Stimulated activated CD4-positive, alpha-beta T cell treated with anti-CD3 and anti-CD28 coated beads, Interleukin-1b, Interleukin-23, amount 100 ng/mL, for 1 hour (primary cell): Measurements from ENCODE around the gene AQP6.
"Not testable (repeated sequence)": the region's sequence is repeated elsewhere in the genome, so short reads cannot be mapped to it uniquely, and the experiment has no call there.

ENCODE experiments used
- DNase-seq, 2 donors: peaks; one replicate each; pipeline ENCODE4 v3.0.0-alpha.2; 2020; ENCODE audit warnings: low read depth in 2 of 2

Gene AQP6

GRCh38 chr12:49969651-49970429, 2.9 kb upstream of the AQP6 start:
- DNase-seq: no peak

GRCh38 chr12:49970658-49971057, 2.1 kb upstream of the AQP6 start:
- DNase-seq: no peak

- DNase-seq: no peak
These were observed 1.6 kb upstream of the AQP6 start for GRCh38 chr12:49971141-49971540.

DNA sequence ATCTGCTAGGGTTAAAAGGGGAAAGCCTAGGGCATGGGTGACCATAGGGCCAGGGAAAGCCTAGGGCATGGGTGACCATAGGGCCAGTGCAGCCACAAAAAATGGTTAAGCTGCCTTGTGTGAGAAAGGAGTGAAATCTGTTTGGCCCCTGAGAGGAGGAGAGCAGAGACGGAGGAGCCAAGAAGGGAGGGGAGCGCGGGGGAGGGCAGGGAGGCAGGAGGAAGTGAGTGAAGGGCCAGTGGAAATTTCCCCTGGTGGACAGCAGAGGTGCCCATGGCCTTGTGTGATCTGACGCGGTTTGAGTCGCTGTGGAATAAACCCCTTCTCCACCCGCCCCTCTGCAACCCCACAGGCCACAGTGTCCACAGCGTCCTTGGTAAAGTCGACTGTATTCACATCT, 618 bp upstream of the AQP6 start:
- no peak for DNase-seq

DNA sequence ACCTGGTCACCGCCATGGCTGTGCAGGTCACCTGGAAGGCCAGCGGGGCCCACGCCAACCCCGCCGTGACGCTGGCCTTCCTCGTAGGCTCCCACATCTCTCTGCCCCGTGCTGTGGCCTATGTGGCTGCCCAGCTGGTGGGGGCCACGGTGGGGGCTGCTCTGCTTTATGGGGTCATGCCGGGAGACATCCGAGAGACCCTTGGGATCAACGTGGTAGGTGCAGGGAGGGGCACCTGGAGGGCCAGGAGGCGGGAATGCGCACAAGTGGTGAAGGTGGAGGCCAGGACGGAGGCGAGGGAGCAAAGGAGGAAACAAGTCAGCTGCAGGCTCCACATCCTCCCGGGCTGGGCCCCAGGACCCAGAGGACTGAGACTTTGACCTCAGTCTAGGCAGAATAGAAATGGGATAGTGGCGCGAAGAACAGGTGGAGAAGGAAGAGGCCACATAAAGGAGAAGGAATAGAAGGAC, 649 bp downstream of the AQP6 start:
- DNase-seq: no peak

GRCh38 chr12:49974231-49974675, 1.5 kb downstream of the AQP6 start:
- DNase-seq: no peak

- no peak for DNase-seq
These were observed 2.0 kb downstream of the AQP6 start for GRCh38 chr12:49974677-49975317.

DNA sequence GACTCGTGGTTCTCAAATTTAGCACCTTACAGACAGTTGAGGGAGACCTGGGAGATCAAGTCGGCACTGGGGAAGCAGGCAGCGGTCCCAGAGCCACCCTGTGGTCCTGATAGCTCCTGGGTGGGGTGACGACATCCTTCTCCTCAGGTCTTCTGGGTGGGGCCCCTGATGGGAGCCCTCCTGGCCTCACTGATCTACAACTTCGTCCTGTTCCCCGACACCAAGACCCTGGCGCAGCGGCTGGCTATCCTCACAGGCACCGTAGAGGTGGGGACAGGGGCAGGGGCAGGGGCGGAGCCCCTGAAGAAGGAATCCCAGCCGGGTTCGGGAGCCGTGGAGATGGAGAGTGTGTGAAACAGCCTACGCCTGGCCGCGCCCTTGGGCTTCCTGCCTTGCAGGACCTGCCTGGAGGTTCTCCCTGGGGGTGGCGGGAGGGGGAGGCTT, 2.6 kb downstream of the AQP6 start:
- no peak for DNase-seq

DNA sequence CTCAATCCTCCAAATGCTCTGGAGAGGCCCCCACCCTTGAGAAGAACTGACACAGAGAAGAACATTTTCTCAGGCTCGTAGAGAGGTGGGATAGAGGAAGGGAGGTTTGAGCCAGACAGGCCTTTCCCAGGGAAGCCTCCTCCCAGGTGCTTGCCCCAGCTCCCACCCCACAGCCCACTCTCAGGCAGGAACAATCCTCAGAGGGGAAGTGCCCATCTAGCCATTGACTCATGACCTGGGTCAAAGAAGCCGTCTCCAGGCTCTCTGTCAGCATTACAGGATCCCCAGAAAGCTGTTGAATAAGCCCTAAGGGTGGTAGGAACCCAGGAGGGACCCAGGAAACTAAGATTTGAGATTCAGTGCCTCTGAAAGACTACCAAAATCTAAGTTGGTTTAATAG, 3.8 kb downstream of the AQP6 start:
- no peak for DNase-seq

- no peak for DNase-seq
These were observed 5.4 kb downstream of the AQP6 start for GRCh38 chr12:49978125-49978524.

GRCh38 chr12:49979016-49979586, 6.4 kb downstream of the AQP6 start:
- no peak for DNase-seq

- DNase-seq: no peak
These were observed 7.0 kb downstream of the AQP6 start for GRCh38 chr12:49979791-49980190.

- DNase-seq: no peak
These were observed 8.0 kb downstream of the AQP6 start for GRCh38 chr12:49980501-49981349.

GRCh38 chr12:49982246-49983087, 9.7 kb downstream of the AQP6 start:
- no peak for DNase-seq

GRCh38 chr12:49983892-49984291, 11.1 kb downstream of the AQP6 start:
- no peak for DNase-seq

GRCh38 chr12:49984476-49985359, 12.0 kb downstream of the AQP6 start:
- no peak for DNase-seq

DNA sequence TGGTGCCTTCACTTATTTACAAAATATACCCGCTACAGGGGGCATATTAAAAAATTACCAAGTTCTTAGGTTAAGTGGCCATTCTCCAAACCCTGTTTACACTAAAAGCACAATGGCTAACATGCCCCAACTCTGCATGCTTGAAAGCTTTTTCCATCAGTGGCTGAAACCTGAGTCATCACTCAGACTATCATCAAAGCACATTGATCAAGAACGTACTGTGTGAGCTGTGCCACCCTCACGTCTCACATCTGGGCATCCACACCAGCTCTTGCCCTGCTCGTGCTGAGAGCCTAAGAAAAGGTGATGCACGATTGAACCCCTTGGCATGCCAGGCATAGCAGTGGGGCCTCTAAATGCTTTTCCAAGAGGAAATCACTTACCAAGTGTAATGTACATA, 13.2 kb downstream of the AQP6 start:
- no peak for DNase-seq

DNA sequence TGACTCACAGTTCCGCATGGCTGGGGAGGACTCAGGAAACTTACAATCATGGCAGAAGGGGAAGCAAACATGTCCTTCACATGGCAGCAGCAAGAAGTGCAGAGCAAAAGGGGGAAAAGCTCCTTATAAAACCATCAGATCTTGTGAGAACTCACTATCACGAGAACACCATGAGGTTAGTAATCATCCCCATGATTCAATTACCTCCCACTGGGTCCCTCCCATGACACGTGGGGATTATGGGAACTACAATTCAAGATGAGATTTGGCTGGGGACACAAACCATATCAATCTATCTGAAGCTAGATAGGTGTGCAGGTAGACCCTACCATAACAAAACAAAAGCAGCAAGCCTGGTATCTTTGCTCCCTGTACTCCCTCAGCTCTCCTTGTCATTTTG, 13.7 kb downstream of the AQP6 start:
- not testable (repeated sequence) for DNase-seq

GRCh38 chr12:49987625-49988303, 15.0 kb downstream of the AQP6 start:
- DNase-seq: no peak
